ENCODE measurements around the gene SLC15A1. TPM values are rescaled to one million over a fixed set of nuclear protein-coding genes. Genes with fewer than 3 reads are reported as not detected.

Gene SLC15A1
- total and polyA plus RNA-seq, 10 donors, result 0.03 TPM; not detected in 8

- peaks cover 0 to 64% (median 27%) of the 10 kb centered on the region in 7 donors for H3K27me3 ChIP-seq (replicated peaks in 1 of 7)
- TF ChIP-seq POLR2AphosphoS5 (IDR thresholded peaks at IDR 0.05), result no peak
- no peak for TF ChIP-seq CTCF (IDR thresholded peaks at IDR 0.05 in 8 of 11, conservative IDR thresholded peaks at IDR 0.05 in 3 of 11)
- no peak for TF ChIP-seq POLR2A (IDR thresholded peaks at IDR 0.05)
- intact Hi-C loops (cut with DNase I; ENCODE audit: low total_unique reads), result no loop called here
- peak overlapping the region in 7 of 8 donors; percentile 3 to 59 (median 22) for H3K4me3 ChIP-seq
- peaks cover 0 to 19% (median 2%) of the 10 kb centered on the region in 8 donors for H3K9me3 ChIP-seq
- H3K36me3 ChIP-seq, result no peaks in the 10 kb centered on the region
- no peak for DNase-seq
- WGBS, 5 donors, result 2 to 15% (median 5%) methylated on average over 5 to 36 of the region's 36 CpGs
- no peak overlapping the region for H3K27ac ChIP-seq
- H3K4me1 ChIP-seq, result peaks cover 0 to 14% (median 12%) of the 10 kb centered on the region in 6 donors
Measured at GRCh38 chr13:98751861-98752466, 508 bp downstream of the SLC15A1 start.

- WGBS, 5 donors, result 30 to 50% (median 43%) methylated on average over 5 to 8 of the region's 8 CpGs
- H3K27me3 ChIP-seq (replicated peaks in 1 of 7), result peaks cover 0 to 63% (median 27%) of the 10 kb centered on the region in 7 donors
- peak overlapping the region in 1 of 8 donors; percentile 32 for H3K4me3 ChIP-seq
- no peaks in the 10 kb centered on the region for H3K36me3 ChIP-seq
- intact Hi-C loops (cut with DNase I; ENCODE audit: low total_unique reads), result no loop called here
- TF ChIP-seq POLR2A (IDR thresholded peaks at IDR 0.05) (no peak), CTCF (IDR thresholded peaks at IDR 0.05 in 8 of 11, conservative IDR thresholded peaks at IDR 0.05 in 3 of 11) (no peak), POLR2AphosphoS5 (IDR thresholded peaks at IDR 0.05) (no peak)
- H3K9me3 ChIP-seq, result peaks cover 0 to 19% (median 2%) of the 10 kb centered on the region in 8 donors
- DNase-seq, result no peak
- H3K27ac ChIP-seq, result no peak overlapping the region
- peaks cover 0 to 14% (median 12%) of the 10 kb centered on the region in 6 donors for H3K4me1 ChIP-seq
Measured at GRCh38 chr13:98751367-98751782, 1.1 kb downstream of the SLC15A1 start.

GRCh38 chr13:98749501-98749900 lies 3.0 kb downstream of the SLC15A1 start:
- H3K9me3 ChIP-seq, result peaks cover 0 to 17% (median 2%) of the 10 kb centered on the region in 8 donors
- DNase-seq, result no peak
- H3K4me3 ChIP-seq, result no peak overlapping the region
- no peak overlapping the region for H3K27ac ChIP-seq
- TF ChIP-seq POLR2AphosphoS5 (IDR thresholded peaks at IDR 0.05) (no peak), POLR2A (IDR thresholded peaks at IDR 0.05) (no peak), CTCF (IDR thresholded peaks at IDR 0.05 in 8 of 11, conservative IDR thresholded peaks at IDR 0.05 in 3 of 11) (no peak)
- peaks cover 0 to 14% (median 12%) of the 10 kb centered on the region in 6 donors for H3K4me1 ChIP-seq
- intact Hi-C loops (cut with DNase I; ENCODE audit: low total_unique reads), result no loop called here
- H3K36me3 ChIP-seq, result no peaks in the 10 kb centered on the region
- 58 to 80% (median 65%) methylated on average over 3 of the region's 3 CpGs for WGBS, 5 donors
- peaks cover 0 to 50% (median 27%) of the 10 kb centered on the region in 7 donors for H3K27me3 ChIP-seq (replicated peaks in 1 of 7)

GRCh38 chr13:98746968-98747367 lies 5.5 kb downstream of the SLC15A1 start:
- no peak overlapping the region for H3K27ac ChIP-seq
- peaks cover 0 to 27% (median 12%) of the 10 kb centered on the region in 7 donors for H3K27me3 ChIP-seq (replicated peaks in 1 of 7)
- H3K4me3 ChIP-seq, result no peak overlapping the region
- TF ChIP-seq POLR2A (IDR thresholded peaks at IDR 0.05), result no peak
- no peaks in the 10 kb centered on the region for H3K36me3 ChIP-seq
- H3K4me1 ChIP-seq, result peaks cover 0 to 5% (median 3%) of the 10 kb centered on the region in 6 donors
- WGBS, 5 donors, result 83 to 97% (median 92%) methylated on average over 8 of the region's 8 CpGs
- no peaks in the 10 kb centered on the region for H3K9me3 ChIP-seq
- no peak for DNase-seq
- intact Hi-C loops (cut with DNase I; ENCODE audit: low total_unique reads), result no loop called here
